SIG-M5 (cell line): ENCODE measurements around the gene MYO3B.

Source experiments
- DNase-seq: peaks from one replicate; lab custom pipeline; 2025; lab: John Stamatoyannopoulos, UW

Gene MYO3B

GRCh38 chr2:170695521-170696410 is 517.8 kb downstream of the MYO3B start:
- no peak for DNase-seq

DNA sequence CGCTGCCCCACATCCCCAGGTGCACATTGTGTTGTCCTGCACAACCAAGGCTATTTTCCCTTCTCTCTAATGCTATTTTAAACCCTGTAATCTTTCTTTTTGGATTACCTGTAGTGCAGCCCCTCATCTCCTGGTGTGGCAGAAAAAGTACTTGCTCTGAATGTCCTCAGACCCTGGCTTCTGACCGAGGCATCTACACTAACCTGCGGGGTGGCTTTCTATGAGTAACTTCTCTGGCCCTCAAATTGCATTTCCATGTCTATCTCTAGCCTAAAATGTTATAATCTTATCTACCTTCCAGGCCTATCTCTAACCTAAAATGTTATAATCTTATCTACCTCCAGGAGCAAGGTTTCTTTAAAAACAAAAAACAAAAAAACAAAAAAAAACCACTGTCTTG is 519.0 kb downstream of the MYO3B start:
- no peak for DNase-seq

- DNase-seq: no peak
Measured at GRCh38 chr2:170701011-170701410, 523.1 kb downstream of the MYO3B start.

GRCh38 chr2:170703776-170704476 is 526.0 kb downstream of the MYO3B start:
- DNase-seq: no peak
